Activated CD8-positive, alpha-beta memory T cell treated with anti-CD3 and anti-CD28 coated beads for 1 hour (primary cell): Measurements from ENCODE around the gene STMN3.

Experiments used
- DNase-seq, 2 donors: peaks; one replicate each; pipeline ENCODE4 v3.0.0-alpha.2; 2020; ENCODE audit warnings: low read depth in 1 of 2; ENCODE audit errors: extremely low read depth in 1 of 2

The STMN3 gene

GRCh38 chr20:63653041-63653973, at the start of gene STMN3:
Gene STMN3 (minus strand): TSS chr20:63653424. CDS start chr20:63653345, 79 bp downstream.
- DNase-seq: peak in 1 of 2 donors; percentile 53

GRCh38 chr20:63702036-63702665, 48.9 kb upstream of the STMN3 start:
- DNase-seq: no peak

- no peak for DNase-seq
Measured at GRCh38 chr20:63701329-63702035, 48.3 kb upstream of the STMN3 start.

- DNase-seq: no peak
Measured at GRCh38 chr20:63701051-63701328, 47.8 kb upstream of the STMN3 start.

GRCh38 chr20:63700199-63701050, 47.2 kb upstream of the STMN3 start:
- no peak for DNase-seq

- no peak for DNase-seq
Measured at GRCh38 chr20:63699466-63700198, 46.4 kb upstream of the STMN3 start.

- DNase-seq: no peak
Measured at GRCh38 chr20:63698739-63699465, 45.7 kb upstream of the STMN3 start.

- DNase-seq: no peak
Measured at GRCh38 chr20:63697868-63698545, 44.8 kb upstream of the STMN3 start.

GRCh38 chr20:63697357-63697867, 44.2 kb upstream of the STMN3 start:
- DNase-seq: no peak

- no peak for DNase-seq
Measured at GRCh38 chr20:63696628-63697356, 43.6 kb upstream of the STMN3 start, which contains the start of gene TNFRSF6B. Gene TNFRSF6B (plus strand): TSS chr20:63696652. CDS start chr20:63696768, 116 bp downstream.

GRCh38 chr20:63696306-63696627, 43.0 kb upstream of the STMN3 start:
- no peak for DNase-seq

GRCh38 chr20:63695424-63696305, 42.4 kb upstream of the STMN3 start:
- DNase-seq: no peak

- DNase-seq: no peak
Measured at GRCh38 chr20:63694584-63695423, 41.6 kb upstream of the STMN3 start.

GRCh38 chr20:63693733-63694583, 40.7 kb upstream of the STMN3 start:
- DNase-seq: no peak

GRCh38 chr20:63693083-63693732, 40.0 kb upstream of the STMN3 start:
- DNase-seq: no peak
